CD4-positive, alpha-beta memory T cell (primary cell): ENCODE data around the gene ZNF804A. TPM values are rescaled to one million over a fixed set of nuclear protein-coding genes. Genes with fewer than 3 reads are reported as not detected.

ENCODE experiments used
- CTCF ChIA-PET: fragments of 350-600 bp; sonication (Branson Sonifier 250); formaldehyde crosslinking; loops from one replicate; lab custom pipeline; 2021; ENCODE audit warnings: inconsistent platforms; ENCODE audit not compliant: partially characterized antibody; lab: Charles Lee
- POLR2A ChIA-PET: fragments of 350-600 bp; sonication (Branson Sonifier 250); formaldehyde crosslinking; loops from one replicate; lab custom pipeline; 2021; ENCODE audit not compliant: partially characterized antibody; lab: Charles Lee
- DNase-seq, 5 donors: peaks; one replicate each; pipeline versions ENCODE4 v3.0.0 to v3.0.0-alpha.2; 2020 to 2022; ENCODE audit warnings: mixed read lengths in 1 of 5
- H3K27ac ChIP-seq: one replicate; pipeline ENCODE4 v1.7.0; 2013; ENCODE audit warnings: low read depth, low read length
- H3K27me3 ChIP-seq: 2 replicates; pipeline ENCODE4 v1.7.0; 2013; ENCODE audit warnings: mild to moderate bottlenecking, low read length, moderate library complexity; ENCODE audit not compliant: insufficient read depth
- H3K36me3 ChIP-seq: 2 replicates; pipeline ENCODE4 v1.7.0; 2013; ENCODE audit warnings: mild to moderate bottlenecking, low read length, moderate library complexity; ENCODE audit not compliant: insufficient read depth
- H3K4me1 ChIP-seq: 2 replicates; pipeline ENCODE4 v1.7.0; 2013; ENCODE audit warnings: mild to moderate bottlenecking, low read length, moderate library complexity; ENCODE audit not compliant: insufficient read depth
- H3K4me3 ChIP-seq, 2 donors: one replicate each; pipeline ENCODE4 v1.7.0; 2013; ENCODE audit warnings: low read length in 2 of 2, mild to moderate bottlenecking in 1 of 2
- H3K9me3 ChIP-seq, 2 donors: one replicate each; pipeline ENCODE4 v1.7.0; 2013; ENCODE audit warnings: low read length in 2 of 2, control low read depth in 1 of 2; ENCODE audit not compliant: control insufficient read depth in 1 of 2
- H3K27ac Mint-ChIP-seq, 7 donors: one replicate each; pipeline ENCODE4 v1.8.0; 2020 to 2021; ENCODE audit warnings: mixed read lengths in 7 of 7, mild to moderate bottlenecking in 6 of 7, inconsistent platforms in 3 of 7, moderate library complexity in 3 of 7
- H3K27me3 Mint-ChIP-seq, 2 donors: one replicate each; pipeline ENCODE4 v1.8.0; 2020 to 2021; ENCODE audit warnings: mixed read lengths in 2 of 2
- H3K36me3 Mint-ChIP-seq, 2 donors: one replicate each; pipeline ENCODE4 v1.8.0; 2020 to 2021; ENCODE audit warnings: mixed read lengths in 2 of 2, inconsistent platforms in 1 of 2, mild to moderate bottlenecking in 1 of 2
- H3K4me1 Mint-ChIP-seq, 4 donors: one replicate each; pipeline ENCODE4 v1.8.0; 2020 to 2021; ENCODE audit warnings: mixed read lengths in 4 of 4, mild to moderate bottlenecking in 1 of 4
- H3K4me3 Mint-ChIP-seq, 8 donors: one replicate each; pipeline ENCODE4 v1.8.0; 2020 to 2021; ENCODE audit warnings: mixed read lengths in 8 of 8, mild to moderate bottlenecking in 7 of 8, moderate library complexity in 6 of 8, inconsistent platforms in 3 of 8
- H3K9me3 Mint-ChIP-seq, 8 donors: one replicate each; pipeline ENCODE4 v1.8.0; 2020 to 2021; ENCODE audit warnings: mixed read lengths in 8 of 8, mild to moderate bottlenecking in 5 of 8, inconsistent platforms in 3 of 8, moderate library complexity in 1 of 8
- intact Hi-C: fragments of 100-400 bp; cut with micrococcal nuclease; formaldehyde crosslinking; loops from one replicate; pipeline ENCODE4 v1.15.1; 2023
- polyA plus RNA-seq, 2 donors: library from polyadenylated mRNA; unstranded; fragments of 300-500 nt; fragmentation: Illumina TruSeq; gene quantifications; one replicate each; pipeline ENCODE4 v1.2.3, GENCODE V29; 2021
- total RNA-seq, 2 experiments: library from RNA; stranded (reverse); gene quantifications; one replicate each; pipeline ENCODE4 v1.2.3, GENCODE V29; 2021

The ZNF804A gene
- total and polyA plus RNA-seq, 4 experiments from 2014 or later: 0.05 to 0.06 TPM; not detected in 2

DNA sequence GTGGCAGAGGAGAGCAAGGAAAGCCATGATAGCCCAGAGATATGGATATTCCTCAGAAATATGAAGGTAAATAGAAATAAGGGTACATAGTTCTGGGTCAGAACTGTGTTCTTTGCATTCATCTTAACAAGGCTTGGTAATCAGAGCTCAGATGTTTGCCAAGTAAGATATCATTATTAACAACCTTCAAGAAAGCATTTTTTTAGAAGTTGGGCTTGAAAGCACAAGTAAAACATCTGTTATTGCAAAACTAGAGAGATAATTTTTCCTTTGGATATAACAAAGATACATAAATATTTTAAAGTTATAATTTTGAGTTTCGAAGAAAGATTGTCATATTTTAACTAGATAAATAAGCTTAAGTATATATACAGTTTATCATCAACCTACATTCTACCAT is 171.4 kb downstream of the ZNF804A start:
- CTCF ChIA-PET: no interaction called here
- Histone ChIP-seq H3K27ac (no peak overlapping the region), H3K4me1 (no peaks in the 10 kb centered on the region), H3K9me3 (no peaks in the 10 kb centered on the region), H3K27me3 (no peaks in the 10 kb centered on the region), H3K4me3 (no peak overlapping the region), H3K36me3 (no peaks in the 10 kb centered on the region)
- POLR2A ChIA-PET: no interaction called here
- intact Hi-C loops: no loop called here
- Mint-ChIP-seq H3K4me3 (no peak overlapping the region), H3K27ac (no peak overlapping the region), H3K36me3 (no peaks in the 10 kb centered on the region), H3K4me1 (no peaks in the 10 kb centered on the region), H3K27me3 (no peaks in the 10 kb centered on the region), H3K9me3 (peaks cover 0 to 7% (median 0%) of the 10 kb centered on the region in 8 donors)
- no peak for DNase-seq

DNA sequence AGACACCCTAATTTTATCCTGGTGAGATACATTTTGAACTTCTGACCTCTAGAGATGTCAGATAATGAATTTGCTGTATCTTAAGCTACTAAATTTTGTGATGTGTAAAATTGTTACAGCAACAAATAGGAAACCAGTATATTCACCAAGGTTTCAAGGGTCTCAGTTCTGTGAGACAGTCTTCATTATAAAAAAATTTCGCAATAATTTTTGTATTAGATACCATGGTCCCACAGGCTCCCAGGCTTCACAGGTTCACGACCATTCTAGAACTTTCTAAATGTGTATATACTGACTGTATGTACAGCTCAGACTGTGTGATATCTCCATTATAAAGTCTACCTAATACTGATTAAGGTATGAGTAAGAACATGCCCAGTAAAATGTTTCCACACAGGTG is 181.4 kb downstream of the ZNF804A start:
- POLR2A ChIA-PET: no interaction called here
- Histone ChIP-seq H3K9me3 (no peaks in the 10 kb centered on the region), H3K4me1 (no peaks in the 10 kb centered on the region), H3K27ac (no peak overlapping the region), H3K4me3 (no peak overlapping the region), H3K27me3 (no peaks in the 10 kb centered on the region), H3K36me3 (no peaks in the 10 kb centered on the region)
- CTCF ChIA-PET: no interaction called here
- no peaks in the 10 kb centered on the region for H3K27me3 Mint-ChIP-seq
- intact Hi-C loops: no loop called here
- no peak overlapping the region for H3K4me3 Mint-ChIP-seq
- DNase-seq: no peak
- no peaks in the 10 kb centered on the region for H3K36me3 Mint-ChIP-seq
- H3K4me1 Mint-ChIP-seq: no peaks in the 10 kb centered on the region
- H3K27ac Mint-ChIP-seq: no peak overlapping the region
- H3K9me3 Mint-ChIP-seq: peaks cover 0 to 6% (median 3%) of the 10 kb centered on the region in 8 donors

DNA sequence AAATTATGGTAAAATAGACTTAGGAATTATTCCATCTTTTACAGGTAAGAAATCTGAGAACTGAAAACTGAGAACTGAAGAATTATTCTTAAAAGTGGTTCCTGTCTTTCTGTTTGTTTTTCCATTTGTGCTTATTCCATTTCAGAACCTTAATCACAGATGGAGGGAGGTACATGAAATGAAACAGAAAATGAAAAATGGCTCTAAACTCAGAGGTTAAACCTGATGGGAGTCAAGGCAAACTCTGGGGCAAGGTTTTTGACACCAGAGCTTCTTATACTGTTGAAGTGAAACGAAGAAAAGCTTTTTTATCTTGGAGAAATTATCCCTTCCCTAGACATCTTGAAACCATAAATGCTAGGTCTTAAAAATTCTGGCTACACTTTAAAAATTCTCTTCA is 182.1 kb downstream of the ZNF804A start:
- ChIA-PET POLR2A (no interaction called here), CTCF (no interaction called here)
- no peaks in the 10 kb centered on the region for H3K4me1 ChIP-seq
- H3K27ac ChIP-seq: no peak overlapping the region
- Mint-ChIP-seq H3K4me3 (no peak overlapping the region), H3K4me1 (no peaks in the 10 kb centered on the region), H3K27me3 (no peaks in the 10 kb centered on the region), H3K36me3 (no peaks in the 10 kb centered on the region), H3K9me3 (peaks cover 0 to 6% (median 3%) of the 10 kb centered on the region in 8 donors), H3K27ac (no peak overlapping the region)
- no peaks in the 10 kb centered on the region for H3K27me3 ChIP-seq
- intact Hi-C loops: no loop called here
- no peaks in the 10 kb centered on the region for H3K9me3 ChIP-seq
- no peak overlapping the region for H3K4me3 ChIP-seq
- no peak for DNase-seq
- H3K36me3 ChIP-seq: no peaks in the 10 kb centered on the region

DNA sequence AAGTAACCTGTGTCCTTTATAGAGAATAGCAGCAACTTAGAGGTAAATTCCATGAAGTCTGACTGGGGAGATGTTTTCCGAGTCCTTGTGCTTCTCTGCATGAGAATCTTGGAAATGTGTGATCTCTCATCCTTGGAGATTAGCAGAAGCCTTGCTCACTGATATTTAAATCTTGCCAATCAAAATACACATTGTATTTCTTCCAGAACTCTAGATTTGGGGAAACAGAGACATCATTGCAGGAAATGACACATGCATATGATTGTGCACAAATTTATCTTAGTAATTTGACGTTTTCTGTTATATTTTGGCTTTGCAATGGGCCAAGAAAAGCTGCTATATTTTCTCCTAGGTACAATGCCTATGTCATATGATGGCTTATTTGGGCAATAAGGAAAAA is 182.6 kb downstream of the ZNF804A start:
- Mint-ChIP-seq H3K27ac (no peak overlapping the region), H3K27me3 (no peaks in the 10 kb centered on the region), H3K4me1 (no peaks in the 10 kb centered on the region), H3K36me3 (no peaks in the 10 kb centered on the region), H3K4me3 (no peak overlapping the region), H3K9me3 (peaks cover 0 to 9% (median 3%) of the 10 kb centered on the region in 8 donors)
- no peak overlapping the region for H3K27ac ChIP-seq
- H3K4me3 ChIP-seq: no peak overlapping the region
- intact Hi-C loops: no loop called here
- POLR2A ChIA-PET: no interaction called here
- H3K27me3 ChIP-seq: no peaks in the 10 kb centered on the region
- CTCF ChIA-PET: no interaction called here
- no peak for DNase-seq
- no peaks in the 10 kb centered on the region for H3K9me3 ChIP-seq
- no peaks in the 10 kb centered on the region for H3K4me1 ChIP-seq
- H3K36me3 ChIP-seq: no peaks in the 10 kb centered on the region

DNA sequence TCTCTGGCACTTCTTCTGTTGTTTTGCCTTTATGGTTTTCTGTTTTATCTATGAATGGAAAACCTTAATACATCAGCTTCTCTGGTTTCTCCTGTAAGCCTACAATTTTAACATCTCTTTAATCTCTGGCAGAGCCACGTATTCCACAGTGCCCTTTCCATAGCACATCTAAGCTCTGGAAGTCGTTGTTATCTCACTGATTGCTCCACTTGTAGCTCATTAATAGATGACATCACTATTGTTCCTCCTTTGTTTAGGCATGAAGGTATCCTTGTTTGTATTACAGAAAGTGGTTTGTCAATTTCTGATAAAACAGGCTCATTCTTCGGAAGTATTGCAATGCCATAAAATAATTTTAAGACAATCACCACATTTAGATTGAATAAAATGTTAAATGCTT is 185.2 kb downstream of the ZNF804A start:
- Mint-ChIP-seq H3K4me3 (no peak overlapping the region), H3K9me3 (peaks cover 0 to 11% (median 3%) of the 10 kb centered on the region in 8 donors), H3K36me3 (no peaks in the 10 kb centered on the region), H3K27ac (no peak overlapping the region), H3K4me1 (no peaks in the 10 kb centered on the region), H3K27me3 (no peaks in the 10 kb centered on the region)
- Histone ChIP-seq H3K27ac (no peak overlapping the region), H3K9me3 (no peaks in the 10 kb centered on the region), H3K36me3 (no peaks in the 10 kb centered on the region), H3K4me3 (no peak overlapping the region), H3K4me1 (no peaks in the 10 kb centered on the region), H3K27me3 (no peaks in the 10 kb centered on the region)
- intact Hi-C loops: no loop called here
- ChIA-PET POLR2A (no interaction called here), CTCF (no interaction called here)
- DNase-seq: no peak

DNA sequence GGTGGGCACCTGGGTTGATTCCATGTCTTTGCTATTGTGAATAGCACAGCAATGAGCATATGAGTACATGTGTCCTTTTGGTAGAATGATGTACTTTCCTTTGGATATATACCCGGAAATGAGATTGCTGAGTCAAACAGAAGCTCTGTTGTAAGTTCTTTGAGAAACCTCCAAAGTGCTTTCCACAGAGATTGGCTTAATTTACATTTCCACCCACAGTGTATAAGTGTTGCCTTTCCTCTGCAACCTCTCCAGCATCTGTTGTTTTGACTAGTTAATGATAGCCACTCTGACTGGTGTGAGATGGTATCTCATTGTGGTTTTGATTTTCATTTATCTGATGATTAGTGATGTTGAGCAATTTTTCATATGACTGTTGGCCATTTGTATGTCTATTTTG is 194.8 kb downstream of the ZNF804A start:
- Mint-ChIP-seq H3K36me3 (no peaks in the 10 kb centered on the region), H3K4me1 (no peaks in the 10 kb centered on the region), H3K27ac (no peak overlapping the region), H3K27me3 (no peaks in the 10 kb centered on the region), H3K9me3 (peaks cover 5 to 24% (median 11%) of the 10 kb centered on the region in 8 donors), H3K4me3 (no peak overlapping the region)
- ChIA-PET POLR2A (no interaction called here), CTCF (no interaction called here)
- Histone ChIP-seq H3K27me3 (no peaks in the 10 kb centered on the region), H3K9me3 (no peaks in the 10 kb centered on the region), H3K4me3 (no peak overlapping the region), H3K4me1 (no peaks in the 10 kb centered on the region), H3K36me3 (no peaks in the 10 kb centered on the region), H3K27ac (no peak overlapping the region)
- intact Hi-C loops: no loop called here
- DNase-seq: no peak

DNA sequence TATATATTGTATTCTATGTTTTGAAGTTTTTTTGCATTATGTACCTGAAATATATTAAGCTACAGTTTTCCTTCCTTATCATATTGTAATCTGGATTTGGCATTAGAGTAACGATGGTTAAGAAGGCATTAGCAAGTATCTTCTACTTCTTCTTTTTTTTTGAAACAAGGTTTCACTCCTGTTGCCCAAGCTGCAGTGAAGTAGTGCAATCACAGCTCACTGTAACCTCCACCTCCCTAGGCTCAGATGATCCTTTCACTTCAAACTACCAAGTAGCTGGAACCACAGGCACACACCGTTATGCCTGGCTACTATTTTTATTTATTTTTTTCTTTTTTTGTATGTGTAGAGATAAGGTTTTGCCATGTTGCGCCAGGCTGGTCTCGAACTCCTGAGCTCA is 201.1 kb downstream of the ZNF804A start:
- ChIA-PET CTCF (no interaction called here), POLR2A (no interaction called here)
- Mint-ChIP-seq H3K9me3 (peaks cover under 1 to 22% (median 9%) of the 10 kb centered on the region in 8 donors), H3K36me3 (no peaks in the 10 kb centered on the region), H3K27ac (no peak overlapping the region), H3K4me1 (no peaks in the 10 kb centered on the region), H3K4me3 (no peak overlapping the region), H3K27me3 (no peaks in the 10 kb centered on the region)
- H3K9me3 ChIP-seq: no peaks in the 10 kb centered on the region
- no peaks in the 10 kb centered on the region for H3K36me3 ChIP-seq
- H3K27ac ChIP-seq: no peak overlapping the region
- no peaks in the 10 kb centered on the region for H3K4me1 ChIP-seq
- no peaks in the 10 kb centered on the region for H3K27me3 ChIP-seq
- intact Hi-C loops: no loop called here
- no peak for DNase-seq
- no peak overlapping the region for H3K4me3 ChIP-seq

DNA sequence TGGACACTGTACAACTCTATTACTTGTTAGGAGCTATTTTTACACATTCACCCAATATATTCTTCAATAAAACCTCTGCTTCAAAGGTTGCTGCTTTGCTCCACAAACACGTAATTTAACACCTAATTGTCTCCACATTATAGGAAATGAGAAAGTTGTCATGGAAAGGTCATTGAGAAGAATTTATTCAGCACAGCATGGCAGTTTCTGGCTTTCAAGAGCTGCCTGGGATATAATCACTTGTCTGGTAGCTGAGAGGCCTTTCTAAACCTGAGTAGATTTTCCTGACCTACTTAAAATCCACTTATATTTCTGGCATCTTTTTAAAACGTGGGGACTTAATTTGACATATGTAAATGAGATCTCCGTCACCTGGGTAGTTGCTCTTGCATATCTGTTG is 216.1 kb downstream of the ZNF804A start:
- no peaks in the 10 kb centered on the region for H3K9me3 ChIP-seq
- no peaks in the 10 kb centered on the region for H3K27me3 ChIP-seq
- ChIA-PET POLR2A (no interaction called here), CTCF (no interaction called here)
- H3K27me3 Mint-ChIP-seq: no peaks in the 10 kb centered on the region
- peaks cover 0 to 13% (median 10%) of the 10 kb centered on the region in 8 donors for H3K9me3 Mint-ChIP-seq
- intact Hi-C loops: no loop called here
- no peak overlapping the region for H3K27ac Mint-ChIP-seq
- no peaks in the 10 kb centered on the region for H3K4me1 ChIP-seq
- DNase-seq: no peak
- H3K36me3 Mint-ChIP-seq: no peaks in the 10 kb centered on the region
- H3K36me3 ChIP-seq: no peaks in the 10 kb centered on the region
- H3K4me3 Mint-ChIP-seq: no peak overlapping the region
- no peaks in the 10 kb centered on the region for H3K4me1 Mint-ChIP-seq
- no peak overlapping the region for H3K27ac ChIP-seq
- H3K4me3 ChIP-seq: no peak overlapping the region
